K562 (cell line): ENCODE data around the gene RAB13. TPM values are rescaled to one million over a fixed set of nuclear protein-coding genes. Genes with fewer than 3 reads are reported as not detected.

ENCODE experiments used
- ETV6 ChIP-seq, 3 experiments: fragments of 150-350 bp in 1 of 3; sonication (generic) in 1 of 3; formaldehyde crosslinking in 1 of 3; IDR thresholded peaks; 2 replicates each; pipeline versions ENCODE4 v1.6.1 to v1.8.0; 2014 to 2022; ENCODE audit warnings: borderline replicate concordance in 2 of 3, low read depth in 2 of 3, antibody characterized with exemption in 1 of 3, low read length in 1 of 3, mild to moderate bottlenecking in 1 of 3, missing genetic modification reagents in 1 of 3
- MCM2 ChIP-seq: fragments of 450-650 bp; IDR thresholded peaks from 2 replicates; pipeline ENCODE4 v1.6.1; 2017; ENCODE audit warnings: low read depth, mild to moderate bottlenecking
- MEF2D ChIP-seq: conservative IDR thresholded peaks from 2 replicates; pipeline ENCODE4 v1.6.1; 2016; ENCODE audit warnings: low read depth, missing genetic modification characterization, missing compliant biosample characterization
- OTX1 ChIP-seq: fragments of 450-650 bp; formaldehyde crosslinking; IDR thresholded peaks from 2 replicates; pipeline ENCODE4 v1.4.0; 2022; ENCODE audit warnings: mild to moderate bottlenecking
- RBFOX2 ChIP-seq: fragments of 200-400 bp; formaldehyde crosslinking; IDR thresholded peaks from 2 replicates; pipeline ENCODE4 v1.6.1; 2017; ENCODE audit warnings: low read depth, mild to moderate bottlenecking, low read length, moderate library complexity
- TEAD1 ChIP-seq, 2 experiments: fragments of 450-650 bp in 1 of 2; sonication (generic) in 1 of 2; formaldehyde crosslinking; IDR thresholded peaks; 2 replicates each; pipeline versions ENCODE4 v1.4.0 to v1.8.0; 2020 to 2022; ENCODE audit warnings: mild to moderate bottlenecking in 2 of 2, missing genetic modification reagents in 1 of 2
- ZBTB1 ChIP-seq: sonication (generic); formaldehyde crosslinking; IDR thresholded peaks from 2 replicates; pipeline ENCODE4 v1.8.1; 2023; ENCODE audit warnings: missing genetic modification reagents, low read depth, mild to moderate bottlenecking, borderline replicate concordance
- polyA plus RNA-seq, 8 experiments: library from polyadenylated mRNA; depleted of rRNA in 4 of 8; stranded (reverse) in 5 of 8; unstranded in 3 of 8; fragments of >200 nt; fragmentation: Nextera tagmentation in 2 of 8; fragmentation: Illumina TruSeq in 1 of 8; extraction: Ambion mirVana in 2 of 8; extraction: Trizol in 1 of 8; gene quantifications; 2 replicates each; pipeline versions ENCODE4 v1.2.1 to v1.2.3, GENCODE V29; 2011 to 2014; ENCODE audit warnings: inconsistent platforms in 1 of 8, missing spikeins in 1 of 8
- total RNA-seq, 7 experiments: library from RNA; depleted of rRNA in 6 of 7; stranded (reverse); fragments of >200 nt in 6 of 7; fragmentation: Illumina TruSeq in 2 of 7; extraction: Trizol in 2 of 7; gene quantifications; 2 replicates each; pipeline versions ENCODE4 v1.2.1 to v1.2.3, GENCODE V29; 2011 to 2021; ENCODE audit warnings: low replicate concordance in 1 of 7
- TF ChIP-seq, protein P1 (sequence below), 2 experiments: fragments of 450-650 bp; formaldehyde crosslinking in 1 of 2; IDR thresholded peaks; 2 replicates each; pipeline versions ENCODE4 v1.4.0 to v1.6.1; 2014 to 2020; ENCODE audit warnings: mild to moderate bottlenecking in 2 of 2, borderline replicate concordance in 1 of 2, low read depth in 1 of 2
- TF ChIP-seq, protein P2 (sequence below): fragments of 250-450 bp; sonication (Bioruptor Pico); IDR thresholded peaks from 2 replicates; pipeline ENCODE4 v1.8.0; 2022; ENCODE audit warnings: moderate library complexity, mild to moderate bottlenecking, inconsistent platforms
- TF ChIP-seq, protein P3 (sequence below): fragments of 250-450 bp; sonication (Bioruptor Pico); IDR thresholded peaks from 2 replicates; pipeline ENCODE4 v1.5.0; 2021; ENCODE audit warnings: mild to moderate bottlenecking, borderline replicate concordance
- TF ChIP-seq, protein P4 (sequence below): sonication (generic); formaldehyde crosslinking; IDR thresholded peaks from 2 replicates; pipeline ENCODE4 v1.8.0; 2023; ENCODE audit warnings: mild to moderate bottlenecking, missing genetic modification reagents

The RAB13 gene
- total and polyA plus RNA-seq, 9 of the 15 experiments (the other 6 are each of a cell fraction or from before 2014, with no cell fraction given): 22.3 to 100 (median 39.8) TPM

- TF ChIP-seq, protein P1, sequence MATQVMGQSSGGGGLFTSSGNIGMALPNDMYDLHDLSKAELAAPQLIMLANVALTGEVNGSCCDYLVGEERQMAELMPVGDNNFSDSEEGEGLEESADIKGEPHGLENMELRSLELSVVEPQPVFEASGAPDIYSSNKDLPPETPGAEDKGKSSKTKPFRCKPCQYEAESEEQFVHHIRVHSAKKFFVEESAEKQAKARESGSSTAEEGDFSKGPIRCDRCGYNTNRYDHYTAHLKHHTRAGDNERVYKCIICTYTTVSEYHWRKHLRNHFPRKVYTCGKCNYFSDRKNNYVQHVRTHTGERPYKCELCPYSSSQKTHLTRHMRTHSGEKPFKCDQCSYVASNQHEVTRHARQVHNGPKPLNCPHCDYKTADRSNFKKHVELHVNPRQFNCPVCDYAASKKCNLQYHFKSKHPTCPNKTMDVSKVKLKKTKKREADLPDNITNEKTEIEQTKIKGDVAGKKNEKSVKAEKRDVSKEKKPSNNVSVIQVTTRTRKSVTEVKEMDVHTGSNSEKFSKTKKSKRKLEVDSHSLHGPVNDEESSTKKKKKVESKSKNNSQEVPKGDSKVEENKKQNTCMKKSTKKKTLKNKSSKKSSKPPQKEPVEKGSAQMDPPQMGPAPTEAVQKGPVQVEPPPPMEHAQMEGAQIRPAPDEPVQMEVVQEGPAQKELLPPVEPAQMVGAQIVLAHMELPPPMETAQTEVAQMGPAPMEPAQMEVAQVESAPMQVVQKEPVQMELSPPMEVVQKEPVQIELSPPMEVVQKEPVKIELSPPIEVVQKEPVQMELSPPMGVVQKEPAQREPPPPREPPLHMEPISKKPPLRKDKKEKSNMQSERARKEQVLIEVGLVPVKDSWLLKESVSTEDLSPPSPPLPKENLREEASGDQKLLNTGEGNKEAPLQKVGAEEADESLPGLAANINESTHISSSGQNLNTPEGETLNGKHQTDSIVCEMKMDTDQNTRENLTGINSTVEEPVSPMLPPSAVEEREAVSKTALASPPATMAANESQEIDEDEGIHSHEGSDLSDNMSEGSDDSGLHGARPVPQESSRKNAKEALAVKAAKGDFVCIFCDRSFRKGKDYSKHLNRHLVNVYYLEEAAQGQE (IDR thresholded peaks at IDR 0.05; ENCODE audit: borderline replicate concordance): no peak
- TF ChIP-seq, protein P1 (CRISPR knock-in tag; IDR thresholded peaks at IDR 0.05; ENCODE audit: low read depth): no peak
- TF ChIP-seq MCM2 (no peak), ZBTB1 (CRISPR knock-in tag) (no peak), RBFOX2 (no peak), TEAD1 (CRISPR knock-in tag; IDR thresholded peaks at IDR 0.05) (peak in 1 of 2 experiments; percentile 50; a peak in 1 of 4 replicates), ETV6 (IDR thresholded peaks at IDR 0.05; ENCODE audit: borderline replicate concordance in 1 of 2, low read depth in 2 of 2, low read length in 1 of 2) (peak; percentile 93 to 97; a peak in 3 of 4 replicates), ETV6 (CRISPR knock-in tag; IDR thresholded peaks at IDR 0.05; ENCODE audit: borderline replicate concordance) (no peak), MEF2D (tag) (0 out of 2 replicates have a peak, but pooled peaks have one; percentile 47), OTX1 (no peak)
- TF ChIP-seq, protein P2, sequence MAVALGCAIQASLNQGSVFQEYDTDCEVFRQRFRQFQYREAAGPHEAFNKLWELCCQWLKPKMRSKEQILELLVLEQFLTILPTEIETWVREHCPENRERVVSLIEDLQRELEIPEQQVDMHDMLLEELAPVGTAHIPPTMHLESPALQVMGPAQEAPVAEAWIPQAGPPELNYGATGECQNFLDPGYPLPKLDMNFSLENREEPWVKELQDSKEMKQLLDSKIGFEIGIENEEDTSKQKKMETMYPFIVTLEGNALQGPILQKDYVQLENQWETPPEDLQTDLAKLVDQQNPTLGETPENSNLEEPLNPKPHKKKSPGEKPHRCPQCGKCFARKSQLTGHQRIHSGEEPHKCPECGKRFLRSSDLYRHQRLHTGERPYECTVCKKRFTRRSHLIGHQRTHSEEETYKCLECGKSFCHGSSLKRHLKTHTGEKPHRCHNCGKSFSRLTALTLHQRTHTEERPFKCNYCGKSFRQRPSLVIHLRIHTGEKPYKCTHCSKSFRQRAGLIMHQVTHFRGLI (CRISPR knock-in tag): no peak
- TF ChIP-seq, protein P3, sequence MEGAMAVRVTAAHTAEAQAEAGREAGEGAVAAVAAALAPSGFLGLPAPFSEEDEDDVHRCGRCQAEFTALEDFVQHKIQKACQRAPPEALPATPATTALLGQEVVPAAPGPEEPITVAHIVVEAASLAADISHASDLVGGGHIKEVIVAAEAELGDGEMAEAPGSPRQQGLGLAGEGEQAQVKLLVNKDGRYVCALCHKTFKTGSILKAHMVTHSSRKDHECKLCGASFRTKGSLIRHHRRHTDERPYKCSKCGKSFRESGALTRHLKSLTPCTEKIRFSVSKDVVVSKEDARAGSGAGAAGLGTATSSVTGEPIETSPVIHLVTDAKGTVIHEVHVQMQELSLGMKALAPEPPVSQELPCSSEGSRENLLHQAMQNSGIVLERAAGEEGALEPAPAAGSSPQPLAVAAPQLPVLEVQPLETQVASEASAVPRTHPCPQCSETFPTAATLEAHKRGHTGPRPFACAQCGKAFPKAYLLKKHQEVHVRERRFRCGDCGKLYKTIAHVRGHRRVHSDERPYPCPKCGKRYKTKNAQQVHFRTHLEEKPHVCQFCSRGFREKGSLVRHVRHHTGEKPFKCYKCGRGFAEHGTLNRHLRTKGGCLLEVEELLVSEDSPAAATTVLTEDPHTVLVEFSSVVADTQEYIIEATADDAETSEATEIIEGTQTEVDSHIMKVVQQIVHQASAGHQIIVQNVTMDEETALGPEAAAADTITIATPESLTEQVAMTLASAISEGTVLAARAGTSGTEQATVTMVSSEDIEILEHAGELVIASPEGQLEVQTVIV (CRISPR knock-in tag): no peak
- TF ChIP-seq, protein P4, sequence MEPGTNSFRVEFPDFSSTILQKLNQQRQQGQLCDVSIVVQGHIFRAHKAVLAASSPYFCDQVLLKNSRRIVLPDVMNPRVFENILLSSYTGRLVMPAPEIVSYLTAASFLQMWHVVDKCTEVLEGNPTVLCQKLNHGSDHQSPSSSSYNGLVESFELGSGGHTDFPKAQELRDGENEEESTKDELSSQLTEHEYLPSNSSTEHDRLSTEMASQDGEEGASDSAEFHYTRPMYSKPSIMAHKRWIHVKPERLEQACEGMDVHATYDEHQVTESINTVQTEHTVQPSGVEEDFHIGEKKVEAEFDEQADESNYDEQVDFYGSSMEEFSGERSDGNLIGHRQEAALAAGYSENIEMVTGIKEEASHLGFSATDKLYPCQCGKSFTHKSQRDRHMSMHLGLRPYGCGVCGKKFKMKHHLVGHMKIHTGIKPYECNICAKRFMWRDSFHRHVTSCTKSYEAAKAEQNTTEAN: no peak
These were observed 40.9 kb downstream of the RAB13 start (continued) for GRCh38 chr1:153945131-153945794.
